Mammary epithelial cell (primary cell): Measurements from ENCODE around the gene SF3A2.

Source experiments
- CTCF ChIP-seq, 2 donors: IDR thresholded peaks in 1 of 2; conservative IDR thresholded peaks in 1 of 2; 2 replicates each; pipeline ENCODE4 v1.5.1; 2011 to 2012; ENCODE audit warnings: inconsistent platforms in 2 of 2, low read length in 2 of 2, mild to moderate bottlenecking in 2 of 2, control low read depth in 1 of 2, low read depth in 1 of 2; ENCODE audit not compliant: insufficient read depth in 1 of 2; ENCODE audit errors: extremely low read depth in 1 of 2
- EZH2 ChIP-seq: IDR thresholded peaks from 2 replicates; pipeline ENCODE4 v1.6.1; 2012; ENCODE audit warnings: low read length, inconsistent platforms, borderline replicate concordance

GRCh38 chr19:2194513-2195078, 42.0 kb upstream of the SF3A2 start:
- TF ChIP-seq CTCF (conservative IDR thresholded peaks at IDR 0.05 in 1 of 2, IDR thresholded peaks at IDR 0.05 in 1 of 2; ENCODE audit: extremely low read depth in 1 of 2, insufficient read depth in 1 of 2, low read depth in 1 of 2, low read length in 2 of 2), result no peak
- no peak for TF ChIP-seq EZH2
